Activated CD8-positive, alpha-beta memory T cell treated with anti-CD3 and anti-CD28 coated beads, Interleukin-2, amount 50 U/mL, for 1 hour (primary cell): ENCODE measurements around the gene GRM5.
"Not testable (repeated sequence)": the region's sequence is repeated elsewhere in the genome, so short reads cannot be mapped to it uniquely, and the experiment has no call there.

ENCODE experiments used
- DNase-seq: peaks from one replicate; pipeline ENCODE4 v3.0.0-alpha.2; 2020; ENCODE audit errors: extremely low read depth

Gene GRM5

GRCh38 chr11:88838139-88838538 lies 227.6 kb downstream of the GRM5 start:
- DNase-seq, result not testable (repeated sequence)

- not testable (repeated sequence) for DNase-seq
These were observed 230.1 kb downstream of the GRM5 start for GRCh38 chr11:88835709-88836108.

- no peak for DNase-seq
These were observed 234.4 kb downstream of the GRM5 start for GRCh38 chr11:88831303-88831890.

GRCh38 chr11:88827018-88827676 lies 238.6 kb downstream of the GRM5 start:
- DNase-seq, result no peak

GRCh38 chr11:88819616-88820015 lies 246.2 kb downstream of the GRM5 start:
- DNase-seq, result no peak

GRCh38 chr11:88818978-88819377 lies 246.8 kb downstream of the GRM5 start:
- no peak for DNase-seq

- no peak for DNase-seq
These were observed 250.3 kb downstream of the GRM5 start for GRCh38 chr11:88815505-88815904.

GRCh38 chr11:88814076-88814475 lies 251.7 kb downstream of the GRM5 start:
- no peak for DNase-seq

- no peak for DNase-seq
These were observed 252.4 kb downstream of the GRM5 start for GRCh38 chr11:88813233-88813915.

GRCh38 chr11:88810420-88811097 lies 255.2 kb downstream of the GRM5 start:
- DNase-seq, result no peak

- no peak for DNase-seq
These were observed 256.7 kb downstream of the GRM5 start for GRCh38 chr11:88809126-88809525.

GRCh38 chr11:88807349-88807748 lies 258.4 kb downstream of the GRM5 start:
- no peak for DNase-seq

- DNase-seq, result no peak
These were observed 259.4 kb downstream of the GRM5 start for GRCh38 chr11:88806410-88806809.

- DNase-seq, result no peak
These were observed 264.2 kb downstream of the GRM5 start for GRCh38 chr11:88801484-88802123.

- no peak for DNase-seq
These were observed 265.8 kb downstream of the GRM5 start for GRCh38 chr11:88799771-88800500.

GRCh38 chr11:88790182-88790581 lies 275.6 kb downstream of the GRM5 start:
- no peak for DNase-seq

GRCh38 chr11:88779577-88779976 lies 286.2 kb downstream of the GRM5 start:
- DNase-seq, result no peak

GRCh38 chr11:88770475-88771079 lies 295.2 kb downstream of the GRM5 start:
- DNase-seq, result no peak

GRCh38 chr11:88744140-88744539 lies 321.6 kb downstream of the GRM5 start:
- no peak for DNase-seq

- no peak for DNase-seq
These were observed 326.3 kb downstream of the GRM5 start for GRCh38 chr11:88739524-88739923.

GRCh38 chr11:88709567-88709966 lies 356.2 kb downstream of the GRM5 start:
- DNase-seq, result no peak
